ENCODE measurements around the gene PGPEP1. TPM values are rescaled to one million over a fixed set of nuclear protein-coding genes. Genes with fewer than 3 reads are reported as not detected.

PGPEP1 gene
- total and polyA plus RNA-seq, 10 of the 15 experiments (the other 5 are each of a cell fraction or from before 2014, with no cell fraction given): 13.8 to 39.4 (median 17.0) TPM

GRCh38 chr19:18304458-18305310 is 35.7 kb upstream of the PGPEP1 start (continued):
- peak; percentile 16; the same call in 1 of the 2 replicates for TF ChIP-seq SMC3 (IDR thresholded peaks at IDR 0.05; ENCODE audit: borderline replicate concordance, low read length)
- TF ChIP-seq HCFC1 (IDR thresholded peaks at IDR 0.05; ENCODE audit: low read length): no peak
- TF ChIP-seq YBX1 (IDR thresholded peaks at IDR 0.05): no peak
- no peak for TF ChIP-seq SUPT20H (IDR thresholded peaks at IDR 0.05; ENCODE audit: borderline replicate concordance, control insufficient read depth, low read depth, low read length)
- TF ChIP-seq EGR1 (IDR thresholded peaks at IDR 0.05; ENCODE audit: borderline replicate concordance in 1 of 2, low read depth in 2 of 2, low read length in 2 of 2): peak in 1 of 2 experiments; percentile 75; a peak in 2 of 3 replicates
- no peak for TF ChIP-seq RB1 (IDR thresholded peaks at IDR 0.05; ENCODE audit: borderline replicate concordance)
- peak; percentile 43; the same call in 1 of the 2 replicates for TF ChIP-seq CBFB (IDR thresholded peaks at IDR 0.05; ENCODE audit: low read depth)
- TF ChIP-seq PML (IDR thresholded peaks at IDR 0.05; ENCODE audit: low read length): no peak
- TF ChIP-seq, protein P1, sequence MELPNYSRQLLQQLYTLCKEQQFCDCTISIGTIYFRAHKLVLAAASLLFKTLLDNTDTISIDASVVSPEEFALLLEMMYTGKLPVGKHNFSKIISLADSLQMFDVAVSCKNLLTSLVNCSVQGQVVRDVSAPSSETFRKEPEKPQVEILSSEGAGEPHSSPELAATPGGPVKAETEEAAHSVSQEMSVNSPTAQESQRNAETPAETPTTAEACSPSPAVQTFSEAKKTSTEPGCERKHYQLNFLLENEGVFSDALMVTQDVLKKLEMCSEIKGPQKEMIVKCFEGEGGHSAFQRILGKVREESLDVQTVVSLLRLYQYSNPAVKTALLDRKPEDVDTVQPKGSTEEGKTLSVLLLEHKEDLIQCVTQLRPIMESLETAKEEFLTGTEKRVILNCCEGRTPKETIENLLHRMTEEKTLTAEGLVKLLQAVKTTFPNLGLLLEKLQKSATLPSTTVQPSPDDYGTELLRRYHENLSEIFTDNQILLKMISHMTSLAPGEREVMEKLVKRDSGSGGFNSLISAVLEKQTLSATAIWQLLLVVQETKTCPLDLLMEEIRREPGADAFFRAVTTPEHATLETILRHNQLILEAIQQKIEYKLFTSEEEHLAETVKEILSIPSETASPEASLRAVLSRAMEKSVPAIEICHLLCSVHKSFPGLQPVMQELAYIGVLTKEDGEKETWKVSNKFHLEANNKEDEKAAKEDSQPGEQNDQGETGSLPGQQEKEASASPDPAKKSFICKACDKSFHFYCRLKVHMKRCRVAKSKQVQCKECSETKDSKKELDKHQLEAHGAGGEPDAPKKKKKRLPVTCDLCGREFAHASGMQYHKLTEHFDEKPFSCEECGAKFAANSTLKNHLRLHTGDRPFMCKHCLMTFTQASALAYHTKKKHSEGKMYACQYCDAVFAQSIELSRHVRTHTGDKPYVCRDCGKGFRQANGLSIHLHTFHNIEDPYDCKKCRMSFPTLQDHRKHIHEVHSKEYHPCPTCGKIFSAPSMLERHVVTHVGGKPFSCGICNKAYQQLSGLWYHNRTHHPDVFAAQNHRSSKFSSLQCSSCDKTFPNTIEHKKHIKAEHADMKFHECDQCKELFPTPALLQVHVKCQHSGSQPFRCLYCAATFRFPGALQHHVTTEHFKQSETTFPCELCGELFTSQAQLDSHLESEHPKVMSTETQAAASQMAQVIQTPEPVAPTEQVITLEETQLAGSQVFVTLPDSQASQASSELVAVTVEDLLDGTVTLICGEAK (IDR thresholded peaks at IDR 0.05; ENCODE audit: borderline replicate concordance): peak; percentile 42; the same call in 1 of the 2 replicates
- TF ChIP-seq RUNX3 (IDR thresholded peaks at IDR 0.05; ENCODE audit: low read length): peak; percentile 54; the same call in 1 of the 2 replicates
- no peak for TF ChIP-seq ZZZ3 (IDR thresholded peaks at IDR 0.05; ENCODE audit: control insufficient read depth, insufficient read length, low read depth)
- 0 out of 2 replicates have a peak, but pooled peaks have one; percentile 53 for TF ChIP-seq ASH2L (IDR thresholded peaks at IDR 0.05; ENCODE audit: borderline replicate concordance, low read depth)
- TF ChIP-seq POLR2AphosphoS5 (IDR thresholded peaks at IDR 0.05; ENCODE audit: low read length): peak; percentile 57
- TF ChIP-seq IRF5 (IDR thresholded peaks at IDR 0.05; ENCODE audit: borderline replicate concordance): peak; percentile 47; the same call in 1 of the 2 replicates
- TF ChIP-seq, protein P2, sequence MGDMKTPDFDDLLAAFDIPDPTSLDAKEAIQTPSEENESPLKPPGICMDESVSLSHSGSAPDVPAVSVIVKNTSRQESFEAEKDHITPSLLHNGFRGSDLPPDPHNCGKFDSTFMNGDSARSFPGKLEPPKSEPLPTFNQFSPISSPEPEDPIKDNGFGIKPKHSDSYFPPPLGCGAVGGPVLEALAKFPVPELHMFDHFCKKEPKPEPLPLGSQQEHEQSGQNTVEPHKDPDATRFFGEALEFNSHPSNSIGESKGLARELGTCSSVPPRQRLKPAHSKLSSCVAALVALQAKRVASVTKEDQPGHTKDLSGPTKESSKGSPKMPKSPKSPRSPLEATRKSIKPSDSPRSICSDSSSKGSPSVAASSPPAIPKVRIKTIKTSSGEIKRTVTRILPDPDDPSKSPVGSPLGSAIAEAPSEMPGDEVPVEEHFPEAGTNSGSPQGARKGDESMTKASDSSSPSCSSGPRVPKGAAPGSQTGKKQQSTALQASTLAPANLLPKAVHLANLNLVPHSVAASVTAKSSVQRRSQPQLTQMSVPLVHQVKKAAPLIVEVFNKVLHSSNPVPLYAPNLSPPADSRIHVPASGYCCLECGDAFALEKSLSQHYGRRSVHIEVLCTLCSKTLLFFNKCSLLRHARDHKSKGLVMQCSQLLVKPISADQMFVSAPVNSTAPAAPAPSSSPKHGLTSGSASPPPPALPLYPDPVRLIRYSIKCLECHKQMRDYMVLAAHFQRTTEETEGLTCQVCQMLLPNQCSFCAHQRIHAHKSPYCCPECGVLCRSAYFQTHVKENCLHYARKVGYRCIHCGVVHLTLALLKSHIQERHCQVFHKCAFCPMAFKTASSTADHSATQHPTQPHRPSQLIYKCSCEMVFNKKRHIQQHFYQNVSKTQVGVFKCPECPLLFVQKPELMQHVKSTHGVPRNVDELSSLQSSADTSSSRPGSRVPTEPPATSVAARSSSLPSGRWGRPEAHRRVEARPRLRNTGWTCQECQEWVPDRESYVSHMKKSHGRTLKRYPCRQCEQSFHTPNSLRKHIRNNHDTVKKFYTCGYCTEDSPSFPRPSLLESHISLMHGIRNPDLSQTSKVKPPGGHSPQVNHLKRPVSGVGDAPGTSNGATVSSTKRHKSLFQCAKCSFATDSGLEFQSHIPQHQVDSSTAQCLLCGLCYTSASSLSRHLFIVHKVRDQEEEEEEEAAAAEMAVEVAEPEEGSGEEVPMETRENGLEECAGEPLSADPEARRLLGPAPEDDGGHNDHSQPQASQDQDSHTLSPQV (IDR thresholded peaks at IDR 0.05): no peak
- TF ChIP-seq NBN (IDR thresholded peaks at IDR 0.05): peak; percentile 75
- no peak for TF ChIP-seq E2F8 (IDR thresholded peaks at IDR 0.05; ENCODE audit: low read depth, partially characterized antibody)
